ENCODE measurements around the gene EXOC7. TPM values are rescaled to one million over a fixed set of nuclear protein-coding genes. Genes with fewer than 3 reads are reported as not detected.

The EXOC7 gene
- total RNA-seq, 3 donors from 2014 or later: 89.9 to 106 (median 91.0) TPM

- Mint-ChIP-seq H3K4me1 (ENCODE audit: low read depth) (peaks cover 2% of the 10 kb centered on the region), H3K4me3 (no peak overlapping the region), H3K9me3 (no peaks in the 10 kb centered on the region), H3K27me3 (ENCODE audit: low read depth) (no peaks in the 10 kb centered on the region), H3K36me3 (ENCODE audit: insufficient read depth) (peaks cover 21% of the 10 kb centered on the region)
- ATAC-seq: no peak
- no peak for DNase-seq
These were observed 13.7 kb downstream of the EXOC7 start for GRCh38 chr17:76089680-76090516.

DNA sequence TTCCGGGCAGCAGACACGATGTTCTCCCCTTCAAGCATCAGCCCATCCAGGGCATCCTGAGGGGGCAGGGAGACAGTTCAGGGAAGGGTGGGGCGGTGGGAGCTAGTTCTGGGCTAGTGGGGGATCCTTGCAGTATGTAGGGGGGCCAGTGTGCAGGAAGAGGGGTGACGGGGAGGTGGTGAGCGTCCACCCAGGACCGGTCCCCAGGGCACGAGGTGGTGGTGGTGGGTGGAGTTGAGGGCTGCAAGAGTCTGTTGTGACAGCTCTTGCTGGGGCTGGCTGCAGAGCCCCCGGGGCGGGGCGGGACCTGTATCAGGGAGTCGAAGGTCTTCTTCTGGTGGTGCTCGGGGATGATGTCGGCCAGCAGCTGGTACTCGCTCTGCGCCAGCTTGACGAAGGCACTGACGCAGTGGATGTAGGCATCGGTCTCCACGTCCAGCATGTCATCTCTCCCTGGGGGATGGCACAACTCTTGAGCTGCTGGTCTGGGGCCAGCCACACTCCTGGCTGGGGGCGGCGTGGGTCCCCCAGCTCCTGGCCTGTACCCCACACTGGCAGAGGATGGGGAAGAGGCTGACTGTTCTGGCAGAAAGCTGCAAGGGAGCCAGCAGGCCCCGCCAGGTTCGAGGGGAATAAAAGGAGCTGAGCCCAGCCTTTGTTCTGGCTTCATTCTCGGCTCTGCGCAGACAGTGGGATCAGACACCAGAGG, 14.6 kb downstream of the EXOC7 start:
- Mint-ChIP-seq H3K4me1 (ENCODE audit: low read depth) (peaks cover 2% of the 10 kb centered on the region), H3K9me3 (no peaks in the 10 kb centered on the region), H3K27me3 (ENCODE audit: low read depth) (no peaks in the 10 kb centered on the region), H3K4me3 (no peak overlapping the region), H3K36me3 (ENCODE audit: insufficient read depth) (peaks cover 23% of the 10 kb centered on the region)
- no peak for ATAC-seq
- DNase-seq: no peak

DNA sequence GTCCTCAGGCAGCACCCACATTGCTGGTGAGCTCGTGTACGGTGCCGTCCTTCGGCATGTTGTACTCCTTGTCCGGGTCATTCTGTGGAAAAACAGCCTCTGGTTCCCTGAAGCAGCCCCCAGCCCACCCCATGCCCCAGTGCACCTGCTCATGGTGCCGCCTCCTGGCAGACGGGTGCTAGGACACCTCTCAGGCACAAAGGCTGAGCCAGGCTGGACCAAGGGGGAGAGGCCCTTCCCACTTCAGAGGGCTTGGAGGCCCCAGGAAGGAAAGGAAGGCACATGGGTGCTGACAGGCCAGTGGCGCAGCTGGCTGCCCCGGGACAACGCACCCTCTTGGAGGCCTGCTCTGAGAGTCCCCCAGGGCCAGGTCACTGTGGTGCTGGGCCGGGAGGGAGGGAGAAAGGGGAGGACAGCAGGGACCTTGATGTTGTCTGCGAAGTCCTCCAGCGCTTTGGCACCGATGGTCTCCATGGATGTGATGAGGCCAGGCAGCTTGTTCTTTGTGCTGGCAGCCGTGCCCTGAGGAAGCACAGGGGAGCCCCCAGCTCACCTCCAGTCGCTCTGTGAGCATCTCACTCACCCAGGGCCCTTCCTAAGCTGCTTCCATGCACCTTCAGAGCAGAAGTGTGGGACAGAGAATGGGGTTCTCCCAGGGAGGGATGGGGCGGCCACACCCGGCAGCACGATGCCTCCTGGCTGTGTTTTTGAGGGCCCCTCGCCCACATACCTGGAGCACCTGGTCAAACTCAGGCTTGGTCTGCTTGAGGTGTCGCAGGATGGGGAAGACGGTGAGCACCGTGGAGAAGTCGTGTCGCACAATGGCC, 15.3 kb downstream of the EXOC7 start:
- H3K4me3 Mint-ChIP-seq: no peak overlapping the region
- ATAC-seq (no peak), DNase-seq (no peak)
- H3K36me3 Mint-ChIP-seq (ENCODE audit: insufficient read depth): peaks cover 24% of the 10 kb centered on the region
- H3K9me3 Mint-ChIP-seq: no peaks in the 10 kb centered on the region
- H3K27me3 Mint-ChIP-seq (ENCODE audit: low read depth): no peaks in the 10 kb centered on the region
- peaks cover 2% of the 10 kb centered on the region for H3K4me1 Mint-ChIP-seq (ENCODE audit: low read depth)

- Mint-ChIP-seq H3K9me3 (no peaks in the 10 kb centered on the region), H3K4me1 (ENCODE audit: low read depth) (peaks cover 2% of the 10 kb centered on the region), H3K4me3 (no peak overlapping the region), H3K36me3 (ENCODE audit: insufficient read depth) (peaks cover 22% of the 10 kb centered on the region), H3K27me3 (ENCODE audit: low read depth) (no peaks in the 10 kb centered on the region)
- ATAC-seq: no peak
- no peak for DNase-seq
These were observed 16.1 kb downstream of the EXOC7 start for GRCh38 chr17:76087531-76087930.

- Mint-ChIP-seq H3K27me3 (ENCODE audit: low read depth) (no peaks in the 10 kb centered on the region), H3K4me1 (ENCODE audit: low read depth) (peaks cover 3% of the 10 kb centered on the region), H3K4me3 (no peak overlapping the region), H3K36me3 (ENCODE audit: insufficient read depth) (peaks cover 16% of the 10 kb centered on the region), H3K9me3 (no peaks in the 10 kb centered on the region)
- ATAC-seq (no peak), DNase-seq (no peak)
These were observed 17.2 kb downstream of the EXOC7 start for GRCh38 chr17:76086384-76086783.

- DNase-seq (no peak), ATAC-seq (no peak)
- Mint-ChIP-seq H3K9me3 (no peaks in the 10 kb centered on the region), H3K4me3 (no peak overlapping the region), H3K27me3 (ENCODE audit: low read depth) (no peaks in the 10 kb centered on the region), H3K36me3 (ENCODE audit: insufficient read depth) (peaks cover 16% of the 10 kb centered on the region), H3K4me1 (ENCODE audit: low read depth) (peaks cover 3% of the 10 kb centered on the region)
These were observed 17.7 kb downstream of the EXOC7 start for GRCh38 chr17:76085731-76086366.

GRCh38 chr17:76085066-76085730, 18.4 kb downstream of the EXOC7 start:
- peaks cover 16% of the 10 kb centered on the region for H3K36me3 Mint-ChIP-seq (ENCODE audit: insufficient read depth)
- no peaks in the 10 kb centered on the region for H3K9me3 Mint-ChIP-seq
- DNase-seq: no peak
- no peak for ATAC-seq
- no peak overlapping the region for H3K4me3 Mint-ChIP-seq
- H3K4me1 Mint-ChIP-seq (ENCODE audit: low read depth): peaks cover 3% of the 10 kb centered on the region
- no peaks in the 10 kb centered on the region for H3K27me3 Mint-ChIP-seq (ENCODE audit: low read depth)

- H3K4me1 Mint-ChIP-seq (ENCODE audit: low read depth): peaks cover 15% of the 10 kb centered on the region
- no peak for DNase-seq
- ATAC-seq: no peak
- H3K36me3 Mint-ChIP-seq (ENCODE audit: insufficient read depth): peaks cover 13% of the 10 kb centered on the region
- no peaks in the 10 kb centered on the region for H3K9me3 Mint-ChIP-seq
- no peak overlapping the region for H3K4me3 Mint-ChIP-seq
- H3K27me3 Mint-ChIP-seq (ENCODE audit: low read depth): peaks cover 3% of the 10 kb centered on the region
These were observed 19.9 kb downstream of the EXOC7 start for GRCh38 chr17:76083536-76084182.

DNA sequence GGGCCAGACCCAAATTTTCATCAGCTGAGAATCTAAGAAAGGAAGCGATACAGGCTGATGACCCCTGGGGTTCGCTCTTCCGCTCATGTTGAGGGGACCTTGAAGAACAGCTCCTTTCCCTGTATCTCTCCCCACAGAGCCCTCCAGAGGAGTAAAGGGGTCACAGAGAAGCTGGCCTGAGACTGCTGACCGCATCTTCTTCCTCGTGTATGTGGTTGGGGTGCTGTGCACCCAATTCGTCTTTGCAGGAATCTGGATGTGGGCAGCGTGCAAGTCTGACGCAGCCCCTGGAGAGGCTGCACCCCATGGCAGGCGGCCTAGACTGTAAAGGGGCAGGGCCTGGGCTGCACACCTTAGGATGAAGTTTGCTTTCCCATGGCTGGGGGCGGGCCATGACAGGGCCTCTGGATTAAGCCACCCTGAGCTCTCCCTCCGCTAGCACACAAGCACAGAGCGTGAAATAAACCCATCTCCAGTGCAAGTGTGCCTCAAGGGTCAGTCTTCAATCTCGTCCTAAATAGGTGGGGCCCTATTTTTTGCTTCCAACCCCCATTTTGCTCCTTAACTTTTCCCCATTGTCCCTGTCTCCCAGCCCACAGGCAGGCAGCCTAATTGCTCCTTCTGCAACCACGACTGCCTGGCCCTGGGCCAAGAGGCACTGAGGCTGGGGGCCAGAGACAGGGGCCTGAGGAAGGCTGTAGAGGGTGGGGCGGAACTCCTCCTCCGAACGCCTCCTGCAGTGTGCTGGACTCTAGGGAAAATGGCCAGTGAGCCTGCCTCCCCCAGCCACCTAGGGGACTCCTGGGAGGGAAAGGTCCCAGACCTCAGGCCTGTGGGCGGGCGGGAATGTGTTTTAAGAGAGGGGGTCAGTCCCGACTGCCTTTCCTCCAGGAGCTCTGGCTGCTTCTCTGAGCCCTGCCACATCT, 21.0 kb downstream of the EXOC7 start:
- peaks cover 7% of the 10 kb centered on the region for H3K27me3 Mint-ChIP-seq (ENCODE audit: low read depth)
- peaks cover 11% of the 10 kb centered on the region for H3K36me3 Mint-ChIP-seq (ENCODE audit: insufficient read depth)
- no peak for ATAC-seq
- no peak for DNase-seq
- peaks cover 20% of the 10 kb centered on the region for H3K4me1 Mint-ChIP-seq (ENCODE audit: low read depth)
- H3K4me3 Mint-ChIP-seq: no peak overlapping the region
- H3K9me3 Mint-ChIP-seq: no peaks in the 10 kb centered on the region

DNA sequence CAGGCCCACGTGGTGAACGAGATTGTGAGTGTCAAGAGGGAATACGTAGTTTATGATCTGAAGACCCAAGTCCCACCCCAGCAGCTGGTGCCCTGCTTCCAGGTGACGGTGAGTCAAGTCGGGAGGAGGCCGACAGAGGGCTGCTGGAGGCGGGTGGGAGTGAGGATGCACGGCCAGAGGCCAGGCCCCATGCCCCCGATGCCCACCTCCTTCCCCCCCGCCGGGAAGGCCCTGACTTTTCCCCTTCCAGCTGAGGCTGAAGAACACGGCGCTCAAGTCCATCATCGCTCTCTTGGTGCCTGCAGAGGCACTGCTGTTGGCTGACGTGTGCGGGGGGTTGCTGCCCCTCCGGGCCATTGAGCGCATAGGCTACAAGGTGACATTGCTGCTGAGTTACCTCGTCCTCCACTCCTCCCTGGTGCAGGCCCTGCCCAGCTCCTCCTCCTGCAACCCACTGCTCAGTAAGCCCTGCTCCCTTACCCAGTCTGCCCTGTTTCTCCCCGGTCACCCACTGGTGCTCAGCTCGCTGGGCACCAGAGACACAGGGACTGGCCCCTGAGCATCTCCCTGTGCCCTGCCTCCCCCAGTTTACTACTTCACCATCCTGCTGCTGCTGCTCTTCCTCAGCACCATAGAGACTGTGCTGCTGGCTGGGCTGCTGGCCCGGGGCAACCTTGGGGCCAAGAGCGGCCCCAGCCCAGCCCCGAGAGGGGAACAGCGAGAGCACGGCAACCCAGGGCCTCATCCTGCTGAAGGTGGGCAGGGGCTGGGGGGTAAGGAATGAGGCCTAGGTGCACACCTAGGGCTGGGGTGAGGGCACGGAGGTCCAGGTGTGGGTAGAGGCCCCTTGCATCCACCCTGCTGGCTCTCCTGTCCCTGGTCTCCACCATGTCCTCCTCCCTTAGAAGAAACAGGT, 22.0 kb downstream of the EXOC7 start:
- Mint-ChIP-seq H3K27me3 (ENCODE audit: low read depth) (peaks cover 17% of the 10 kb centered on the region), H3K36me3 (ENCODE audit: insufficient read depth) (peaks cover 11% of the 10 kb centered on the region), H3K4me3 (no peak overlapping the region), H3K9me3 (no peaks in the 10 kb centered on the region), H3K4me1 (ENCODE audit: low read depth) (peaks cover 29% of the 10 kb centered on the region)
- DNase-seq (no peak), ATAC-seq (no peak)

DNA sequence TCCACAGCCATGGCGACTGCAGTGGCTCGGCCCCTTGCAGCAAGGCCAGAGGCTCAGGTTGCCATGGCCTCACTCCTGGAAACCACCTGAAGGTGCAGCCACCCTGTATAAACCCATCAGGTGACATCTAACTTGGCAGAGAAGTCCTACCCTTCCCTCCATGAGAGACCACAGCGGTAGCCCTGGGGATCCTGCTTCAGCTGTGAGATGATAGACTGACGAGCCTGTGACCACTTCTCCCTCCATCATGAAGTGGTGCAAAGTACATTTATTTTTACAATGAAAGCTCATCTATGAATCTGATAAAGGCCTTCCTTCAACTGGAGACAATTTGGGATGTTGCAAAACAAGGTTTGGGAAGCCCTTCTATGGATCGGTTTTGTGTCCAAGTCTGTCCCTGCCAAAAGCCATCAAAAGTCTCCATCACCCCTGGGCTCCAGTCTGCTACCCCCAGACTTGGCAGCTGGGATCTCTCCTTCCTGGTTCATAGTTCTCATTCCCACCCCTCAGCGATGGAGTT, 22.8 kb downstream of the EXOC7 start:
- DNase-seq: no peak
- Mint-ChIP-seq H3K36me3 (ENCODE audit: insufficient read depth) (peaks cover 11% of the 10 kb centered on the region), H3K4me3 (no peak overlapping the region), H3K27me3 (ENCODE audit: low read depth) (peaks cover 24% of the 10 kb centered on the region), H3K4me1 (ENCODE audit: low read depth) (peaks cover 34% of the 10 kb centered on the region), H3K9me3 (no peaks in the 10 kb centered on the region)
- ATAC-seq: no peak
